Activated T-helper 9 cell treated with anti-CD3 and anti-CD28 coated beads, Interleukin-2, amount 50 U/mL, for 16 hours (primary cell): ENCODE results near the gene DMD.
"Not testable (repeated sequence)": the region's sequence is repeated elsewhere in the genome, so short reads cannot be mapped to it uniquely, and the experiment has no call there.

Experiments
- DNase-seq: peaks from one replicate; pipeline ENCODE4 v3.0.0-alpha.2; 2020; ENCODE audit warnings: low read depth

DMD gene

DNA sequence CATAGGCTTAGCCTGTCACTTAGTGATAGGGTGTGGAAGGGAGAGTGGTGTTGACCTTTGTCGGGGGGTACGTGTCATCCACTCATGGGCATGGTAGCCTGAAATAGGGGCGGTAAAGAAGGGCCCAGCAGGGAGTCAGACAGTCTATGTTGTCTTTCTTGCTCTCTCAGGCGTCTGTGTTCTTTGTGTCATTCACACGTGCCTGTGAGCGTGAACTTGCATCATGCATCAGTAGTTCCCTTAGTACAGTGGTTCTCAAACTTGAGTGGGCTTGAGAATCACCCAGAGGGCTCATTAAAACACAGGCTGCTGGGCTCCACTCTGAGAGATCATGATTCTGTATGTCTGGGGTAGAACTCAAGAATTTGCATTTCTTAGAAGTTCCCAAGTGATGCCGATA is 1688.6 kb downstream of the DMD start:
- DNase-seq, result no peak

DNA sequence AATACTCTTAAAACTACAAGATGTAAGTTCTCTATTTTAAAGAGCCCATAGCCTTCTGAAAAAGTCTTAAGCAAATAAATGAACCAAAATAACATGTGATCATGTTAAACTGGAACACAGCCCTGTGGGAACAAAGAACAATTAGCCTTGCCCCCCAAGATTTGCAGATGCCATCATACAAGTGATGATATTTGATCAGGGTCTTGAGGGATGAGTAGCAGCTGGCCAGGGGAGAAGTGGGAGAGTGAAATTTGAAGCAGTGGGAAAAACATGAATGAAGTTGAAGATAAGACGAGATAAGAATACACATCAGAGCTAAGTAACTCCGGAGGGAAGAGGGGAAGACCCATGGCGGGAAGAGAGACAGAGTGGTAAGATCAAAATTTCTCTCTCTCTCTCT is 1689.4 kb downstream of the DMD start:
- DNase-seq, result no peak

DNA sequence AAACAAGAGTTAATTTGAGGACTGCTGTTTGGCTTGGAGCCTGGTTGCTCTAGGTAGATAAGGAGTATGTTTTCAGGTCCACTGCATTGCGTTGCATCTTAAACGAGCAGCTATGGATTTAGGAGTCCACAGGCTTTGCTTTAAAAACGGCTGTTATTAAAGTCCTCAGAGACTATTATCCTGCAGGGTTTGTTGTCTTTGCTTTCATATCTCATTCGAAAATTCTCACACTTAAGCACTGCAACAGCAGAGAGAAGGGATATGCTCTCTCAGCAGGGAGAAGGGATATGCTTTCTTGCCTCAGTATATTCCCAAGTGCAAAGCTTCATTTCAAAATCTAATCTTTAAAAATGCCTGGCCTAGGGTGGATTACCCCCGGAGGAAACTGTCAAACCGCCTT is 1694.8 kb downstream of the DMD start:
- no peak for DNase-seq

DNA sequence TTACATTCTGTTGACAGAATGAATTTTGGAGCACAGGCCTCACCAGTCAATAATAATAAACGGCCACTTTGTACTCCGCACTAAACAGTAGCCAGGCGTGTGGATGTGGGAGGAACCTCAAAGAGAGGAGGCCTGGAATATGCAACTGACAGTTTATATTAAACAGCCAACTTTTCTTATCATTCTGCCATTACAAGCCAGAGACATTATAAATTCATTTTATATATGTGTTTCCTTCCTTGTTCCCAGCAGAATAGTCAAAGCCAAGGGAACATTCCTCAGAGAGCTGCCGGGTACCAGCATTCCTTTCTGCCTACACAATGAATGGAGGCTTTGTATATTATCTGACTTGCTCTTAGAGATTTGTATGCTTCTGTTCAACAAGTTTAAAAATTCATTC is 1703.0 kb downstream of the DMD start:
- DNase-seq, result no peak

DNA sequence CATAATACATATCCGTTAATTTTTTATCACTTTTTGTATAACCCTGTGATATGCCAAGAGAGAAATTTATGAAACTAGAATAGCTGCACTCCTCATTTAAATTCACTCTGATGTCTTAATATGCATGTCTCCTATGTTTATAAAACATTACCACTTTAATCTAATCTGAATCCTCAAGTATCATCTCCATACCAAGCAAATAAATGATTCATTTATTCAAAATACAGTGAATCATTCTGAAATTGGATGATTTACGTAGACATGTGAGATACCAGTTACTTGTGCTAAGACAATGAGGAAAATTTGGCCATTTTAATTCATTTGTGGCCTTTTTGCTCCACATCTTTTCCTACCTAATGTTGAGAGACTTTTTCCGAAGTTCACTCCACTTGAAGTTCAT is 1704.4 kb downstream of the DMD start:
- DNase-seq, result no peak

DNA sequence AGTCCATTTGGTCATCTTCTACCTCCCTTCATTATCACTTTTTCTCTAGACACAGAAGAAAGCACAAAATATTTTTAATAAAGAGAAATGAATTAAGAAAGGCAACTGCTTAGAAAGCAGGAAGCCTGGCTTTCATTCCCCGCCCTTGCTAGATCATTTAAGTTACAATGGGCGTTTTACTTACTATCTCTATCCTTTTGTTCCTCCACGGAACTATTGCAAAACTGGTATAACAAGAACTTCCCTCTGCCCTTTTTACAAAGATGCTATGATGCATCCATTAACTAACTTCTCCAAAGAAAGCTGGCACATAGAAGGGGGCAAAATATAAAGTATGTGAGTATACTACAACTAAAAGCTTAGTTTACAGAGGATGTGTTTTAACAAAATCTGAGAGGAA is 1705.0 kb downstream of the DMD start:
- no peak for DNase-seq

DNA sequence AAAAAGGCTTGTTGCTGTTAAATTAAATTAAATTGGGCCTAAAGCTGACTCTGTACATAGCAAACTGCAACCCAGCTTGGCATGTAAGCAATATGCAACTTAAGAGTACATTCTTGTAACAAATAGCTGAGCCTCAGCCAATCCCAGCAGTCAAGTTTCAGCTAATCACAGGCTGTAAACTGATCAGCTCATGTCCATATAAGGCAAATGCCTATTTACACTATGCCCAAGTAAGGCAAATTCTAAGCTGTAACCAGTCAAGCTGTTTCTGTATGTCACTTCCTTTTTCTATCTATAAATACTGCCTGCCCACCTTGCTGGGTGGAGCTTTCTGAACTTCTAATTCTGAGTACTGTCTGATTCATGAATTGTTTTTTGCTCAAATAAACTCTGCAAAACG is 1710.4 kb downstream of the DMD start:
- no peak for DNase-seq

DNA sequence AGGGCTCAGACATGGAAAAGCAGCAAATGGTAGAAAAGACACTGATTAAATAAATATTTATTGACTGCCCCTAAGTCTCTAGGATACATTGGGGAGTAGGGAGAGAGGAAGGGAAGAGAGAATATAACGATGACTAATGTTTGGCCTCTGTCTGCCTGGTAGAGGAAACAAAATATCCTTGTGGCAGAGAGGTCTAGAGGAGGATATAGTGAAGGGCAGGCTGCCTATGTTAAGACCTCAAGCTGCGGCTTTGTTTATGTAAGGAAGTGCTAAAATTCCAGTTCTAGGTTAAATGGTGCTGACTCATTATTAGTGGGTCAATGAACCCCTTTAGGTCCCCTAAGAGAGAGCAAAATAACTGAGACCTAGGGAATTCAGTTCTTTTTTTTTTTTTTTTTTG is 1712.2 kb downstream of the DMD start:
- no peak for DNase-seq

DNA sequence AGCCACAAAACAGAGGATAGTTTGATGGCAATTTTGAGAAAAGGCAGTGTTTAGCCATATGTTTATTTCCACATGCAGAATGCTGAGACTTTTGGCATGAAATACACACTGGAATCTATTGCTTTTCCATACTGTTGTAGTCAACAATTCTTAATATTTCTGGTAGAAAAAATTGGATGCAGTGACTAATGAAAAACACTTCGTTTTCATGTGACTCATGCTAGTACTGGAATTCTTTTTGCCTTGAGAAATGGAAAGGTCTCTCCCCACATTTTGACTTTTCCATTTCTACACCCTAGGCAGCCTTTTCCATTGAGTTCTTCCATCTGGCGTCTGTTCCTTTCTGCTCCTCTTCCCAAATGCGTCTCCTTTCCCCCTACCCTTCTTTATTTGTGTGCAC is 1714.3 kb downstream of the DMD start:
- no peak for DNase-seq

DNA sequence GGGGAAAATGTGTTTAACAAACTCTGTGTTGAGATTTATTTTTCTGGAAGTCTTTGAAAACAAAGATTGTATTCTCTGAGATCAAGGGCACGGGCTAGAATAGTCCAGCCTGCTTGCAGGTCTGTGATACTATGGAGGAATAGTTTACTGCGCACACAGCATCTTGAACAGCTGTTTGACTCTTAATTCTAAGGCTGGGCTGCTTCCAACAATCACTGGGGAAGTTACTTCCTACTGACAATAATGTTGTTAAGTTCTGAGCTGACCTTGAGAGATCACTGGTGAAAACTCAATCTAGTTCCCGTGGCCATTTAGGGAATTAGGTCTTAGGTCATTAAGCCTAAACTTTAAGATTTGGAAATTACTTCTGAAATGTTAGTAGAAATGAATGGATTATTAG is 1723.4 kb downstream of the DMD start:
- no peak for DNase-seq

DNA sequence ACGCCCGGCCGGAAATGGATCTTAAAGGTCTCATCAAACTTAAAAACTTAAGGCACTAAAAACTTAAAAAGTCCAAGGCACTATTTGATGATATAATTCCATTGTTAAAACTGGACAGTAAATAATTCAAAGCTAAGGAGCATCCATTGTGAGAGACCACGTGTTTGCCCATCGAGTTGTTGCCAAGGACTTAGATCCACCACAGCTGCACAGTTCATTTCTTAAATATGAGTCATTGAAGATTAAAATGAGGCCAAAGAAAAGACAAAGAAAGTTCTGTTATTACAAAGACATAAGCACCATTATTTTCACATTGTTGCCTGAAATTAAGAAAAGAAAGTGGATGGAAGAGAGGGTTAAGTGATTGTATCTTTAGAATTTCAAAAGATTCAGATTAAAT is 1728.0 kb downstream of the DMD start:
- DNase-seq, result no peak

DNA sequence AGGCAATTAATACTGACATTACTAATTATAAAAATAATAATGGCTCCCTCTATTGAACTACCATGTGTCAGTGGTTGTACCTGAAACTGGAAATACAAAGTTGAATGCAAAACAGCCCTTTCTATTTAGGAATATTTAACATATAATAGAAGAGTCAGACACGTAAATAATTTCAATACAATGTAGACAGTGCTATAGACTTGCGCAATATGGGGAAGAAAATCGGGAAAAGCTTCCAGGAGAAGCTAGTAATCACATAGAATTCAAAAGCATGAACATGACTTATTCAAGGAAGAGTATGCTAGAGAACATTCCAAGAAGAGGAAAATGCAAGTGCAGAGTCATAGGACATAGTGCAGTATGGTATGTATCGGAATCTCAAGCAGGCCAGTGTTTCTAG is 1730.7 kb downstream of the DMD start:
- DNase-seq, result no peak

DNA sequence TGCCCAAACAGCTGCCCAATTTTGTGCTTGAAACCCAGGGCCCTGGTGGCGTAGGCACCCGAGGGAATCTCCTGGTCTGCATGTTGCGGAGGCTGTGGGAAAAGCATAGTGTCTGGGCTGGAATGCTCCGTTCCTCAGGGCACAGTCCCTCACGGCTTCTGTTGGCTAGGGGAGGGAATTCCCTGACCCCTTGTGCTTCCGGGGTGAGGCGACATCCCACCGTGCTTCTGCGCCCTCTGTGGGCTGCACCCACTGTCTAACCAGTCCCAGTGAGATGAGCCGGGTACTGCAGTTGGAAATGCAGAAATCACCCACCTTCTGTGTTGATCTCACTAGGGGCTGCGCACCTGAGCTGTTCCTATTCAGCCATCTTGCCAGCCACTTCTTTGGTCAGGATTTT is 1740.1 kb downstream of the DMD start:
- no peak for DNase-seq

DNA sequence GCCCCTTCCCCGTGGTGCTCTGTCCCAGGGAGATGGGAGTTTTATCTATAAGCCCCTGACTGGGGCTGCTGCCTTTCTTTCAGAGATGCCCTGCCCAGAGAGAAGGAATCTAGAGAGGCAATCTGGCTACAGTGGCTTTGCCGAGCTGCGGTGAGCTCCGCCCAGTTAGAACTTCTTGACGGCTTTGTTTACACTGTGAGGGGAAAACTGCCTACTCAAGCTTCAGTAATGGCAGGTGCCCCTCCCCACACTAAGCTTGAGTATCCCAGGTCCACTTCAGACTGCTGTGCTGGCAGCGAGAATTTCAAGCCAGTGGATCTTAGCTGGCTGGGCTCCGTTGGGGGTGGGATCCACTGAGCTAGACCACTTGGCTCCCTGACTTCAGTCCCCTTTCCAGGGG is 1740.6 kb downstream of the DMD start:
- DNase-seq, result not testable (repeated sequence)

DNA sequence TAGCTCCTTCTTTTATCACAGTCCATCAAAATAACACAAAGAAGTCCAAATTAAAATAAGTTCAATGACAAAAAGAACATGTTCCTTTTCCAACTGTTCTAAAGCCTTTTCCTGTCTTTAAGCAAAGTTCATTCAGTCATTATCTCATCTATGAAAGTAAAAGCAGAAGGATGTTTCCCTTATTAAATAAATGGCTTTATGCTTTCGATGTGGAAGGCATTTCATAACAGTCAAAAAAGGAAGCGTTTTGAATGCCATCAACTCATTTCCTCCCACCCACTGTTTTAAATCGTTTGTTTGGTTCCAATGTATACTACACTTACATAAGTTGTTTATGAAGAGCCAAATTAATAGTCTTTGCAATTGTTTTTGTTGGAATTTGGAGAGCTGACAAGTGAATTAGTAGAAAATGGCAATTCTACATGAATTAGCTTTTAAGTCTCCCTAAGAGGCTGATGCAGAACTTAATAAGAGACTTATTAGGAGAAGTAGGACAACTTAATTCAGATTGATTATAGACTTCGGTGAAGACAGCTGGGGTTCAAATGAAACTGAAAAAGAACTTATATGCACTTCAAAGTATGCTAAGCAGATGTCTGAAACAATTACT is 1746.9 kb downstream of the DMD start:
- no peak for DNase-seq

DNA sequence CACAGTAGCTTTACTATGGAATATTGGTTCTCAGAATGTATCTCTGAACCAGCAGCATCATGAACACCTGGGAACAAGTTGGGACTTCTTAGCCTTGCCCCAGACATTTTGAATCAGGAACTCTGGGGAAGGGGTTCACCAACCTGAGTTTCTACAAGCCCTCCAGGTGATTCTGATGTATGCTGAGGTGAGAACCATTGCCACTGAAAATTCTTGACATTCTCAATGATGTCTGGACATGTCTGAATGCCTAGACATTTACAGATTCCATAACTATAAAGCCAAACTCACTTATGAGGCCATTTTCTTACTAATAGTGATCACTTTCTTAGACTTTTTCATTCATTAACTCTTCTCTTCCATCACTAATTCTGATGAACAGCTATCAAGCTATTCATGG is 1750.1 kb downstream of the DMD start:
- no peak for DNase-seq

DNA sequence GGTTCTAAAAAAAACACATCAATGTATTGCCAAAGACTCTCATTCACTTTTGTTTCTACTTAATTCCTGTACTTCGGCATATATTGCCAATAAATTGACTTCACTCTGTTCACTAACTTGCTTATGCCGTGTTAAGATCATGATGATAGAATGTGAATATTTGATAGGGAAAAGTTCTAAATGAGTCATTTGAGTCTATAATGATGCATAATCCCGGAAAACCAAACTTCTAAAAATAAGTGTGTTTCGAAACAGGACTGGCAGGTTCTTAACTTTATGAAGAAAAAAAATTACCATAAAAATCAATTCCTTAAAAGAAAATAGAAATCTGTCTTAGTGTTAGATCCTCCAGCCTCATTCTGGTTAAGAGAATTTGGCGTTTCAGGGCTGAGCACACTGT is 1752.0 kb downstream of the DMD start:
- no peak for DNase-seq

DNA sequence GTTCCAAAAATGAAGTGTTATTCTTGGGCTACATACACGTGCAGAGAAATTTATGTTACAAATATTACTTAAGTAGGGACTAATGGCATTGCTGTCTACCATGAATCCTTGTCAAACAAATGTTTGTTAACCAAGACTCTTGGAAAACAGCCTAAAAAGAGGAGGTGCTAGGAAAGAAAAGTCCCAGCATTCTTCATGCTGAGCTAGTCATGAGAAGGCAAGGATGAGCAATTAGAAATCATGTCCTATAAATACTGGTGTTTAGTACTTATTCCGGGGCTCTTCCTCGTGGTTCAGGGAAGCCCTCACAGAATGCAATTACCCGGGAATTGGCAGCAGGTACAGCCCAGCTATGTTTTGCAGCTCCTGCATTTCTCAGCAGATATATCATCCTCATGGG is 1761.4 kb downstream of the DMD start:
- no peak for DNase-seq

DNA sequence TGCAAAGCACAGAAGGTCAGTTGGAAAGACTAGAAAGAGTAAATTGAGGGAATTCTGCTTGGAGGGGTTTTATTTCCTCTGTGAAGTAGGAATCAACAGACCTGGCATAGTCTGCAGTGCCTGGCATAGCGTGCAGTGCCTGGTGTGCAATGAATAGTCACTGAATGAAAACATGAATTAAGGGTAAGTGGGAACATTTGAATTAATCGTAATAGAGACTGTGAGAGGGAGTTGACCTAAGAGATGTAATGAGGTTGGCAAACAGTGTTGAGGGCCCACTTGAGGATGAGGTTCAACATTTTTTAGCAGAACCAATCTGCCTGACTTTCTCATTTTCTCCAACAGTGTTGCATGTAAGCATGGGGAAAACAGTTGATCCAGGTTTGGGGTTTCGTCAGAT is 1762.3 kb downstream of the DMD start:
- no peak for DNase-seq

DNA sequence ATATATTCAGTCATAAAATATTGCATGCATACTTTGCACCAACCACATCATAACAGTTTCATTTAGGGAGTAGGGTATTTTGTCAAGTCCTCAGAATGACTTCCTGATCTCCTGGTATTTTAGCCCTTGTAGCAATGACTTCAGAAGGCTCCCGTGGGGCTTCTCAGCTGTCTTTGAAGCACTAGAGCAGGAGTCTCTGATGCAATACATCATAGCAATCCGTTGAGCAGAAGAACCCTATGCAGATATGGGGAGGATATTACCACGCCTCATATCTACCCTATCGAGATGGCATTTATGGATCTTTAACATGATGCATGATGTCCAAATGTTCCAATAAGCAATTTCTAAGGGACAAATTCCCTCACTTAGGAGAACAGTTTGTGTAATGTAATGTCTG is 1765.8 kb downstream of the DMD start:
- DNase-seq, result no peak

DNA sequence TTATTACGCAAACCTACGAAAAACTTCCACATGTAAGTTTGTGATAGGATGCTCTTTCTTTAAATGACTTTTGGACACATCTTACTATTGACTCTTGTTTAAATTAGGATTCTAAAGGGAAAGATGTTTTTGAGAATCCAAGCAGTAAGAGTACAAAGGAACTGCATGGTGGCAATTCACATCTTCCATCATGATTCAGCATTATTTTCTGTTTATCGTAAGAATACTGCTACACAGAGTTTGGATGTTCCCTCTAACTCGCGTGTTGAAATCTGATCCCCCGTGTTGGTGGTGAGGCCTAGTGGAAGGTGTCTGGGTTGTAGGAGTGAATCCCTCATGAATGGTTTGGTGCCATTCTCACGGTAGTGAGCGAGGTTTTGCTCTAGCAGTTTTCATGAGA is 1767.7 kb downstream of the DMD start:
- no peak for DNase-seq

DNA sequence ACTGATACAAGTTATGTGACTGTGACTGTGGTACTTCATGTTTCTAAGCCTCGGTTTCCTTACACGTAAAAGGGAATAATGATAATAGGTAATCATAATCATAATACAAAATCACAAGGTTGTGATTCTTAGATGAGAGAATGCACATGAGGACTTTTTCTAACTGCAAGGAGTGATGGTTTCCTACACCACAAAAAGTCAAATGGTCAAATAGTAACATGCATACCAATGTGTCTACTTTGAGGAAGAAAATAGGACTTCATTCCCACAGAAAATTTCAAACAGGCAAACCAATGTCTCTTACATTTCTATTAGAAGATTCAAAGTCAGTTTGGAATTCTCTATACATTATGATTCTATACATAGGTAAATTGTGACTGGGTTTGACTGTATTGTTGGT is 1770.8 kb downstream of the DMD start:
- DNase-seq, result no peak

DNA sequence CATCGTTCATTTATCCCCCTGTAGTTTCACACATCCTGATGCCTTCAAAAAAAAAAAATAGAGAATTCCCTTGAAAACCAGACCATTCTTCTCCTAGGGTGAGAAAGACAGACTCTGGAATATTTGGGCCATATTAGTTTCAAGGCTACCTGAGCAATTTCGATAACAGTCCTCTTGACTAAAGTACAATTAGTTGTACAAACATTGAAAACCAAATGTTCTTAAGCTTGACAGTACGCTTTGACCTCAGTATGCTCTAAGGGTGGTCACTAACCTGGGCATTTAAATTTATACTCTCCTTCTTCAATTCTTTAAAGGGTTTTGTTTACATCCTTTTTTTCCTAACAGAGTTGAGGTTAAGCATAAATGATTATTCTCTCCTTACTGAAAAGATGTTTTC is 1774.9 kb downstream of the DMD start:
- DNase-seq, result no peak

DNA sequence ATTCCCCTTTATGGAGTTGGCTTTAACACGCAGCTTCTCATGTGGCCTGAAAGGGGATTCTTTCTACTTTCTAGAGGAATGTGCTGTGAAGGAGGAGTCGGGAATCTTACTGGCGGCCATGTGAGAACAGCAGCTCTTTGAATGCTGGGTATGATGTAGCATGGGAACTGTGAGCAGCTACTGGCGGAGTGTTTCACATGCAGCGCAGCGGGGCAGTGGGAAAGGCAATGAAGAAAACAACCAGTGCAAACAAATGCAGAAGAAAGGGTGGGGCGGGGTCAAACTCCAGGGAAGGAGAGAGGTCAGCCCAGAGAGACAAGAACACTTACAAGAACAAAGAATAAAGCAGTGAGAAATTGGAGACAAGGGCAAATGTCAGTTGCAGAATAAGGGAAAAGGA is 1775.8 kb downstream of the DMD start:
- no peak for DNase-seq

DNA sequence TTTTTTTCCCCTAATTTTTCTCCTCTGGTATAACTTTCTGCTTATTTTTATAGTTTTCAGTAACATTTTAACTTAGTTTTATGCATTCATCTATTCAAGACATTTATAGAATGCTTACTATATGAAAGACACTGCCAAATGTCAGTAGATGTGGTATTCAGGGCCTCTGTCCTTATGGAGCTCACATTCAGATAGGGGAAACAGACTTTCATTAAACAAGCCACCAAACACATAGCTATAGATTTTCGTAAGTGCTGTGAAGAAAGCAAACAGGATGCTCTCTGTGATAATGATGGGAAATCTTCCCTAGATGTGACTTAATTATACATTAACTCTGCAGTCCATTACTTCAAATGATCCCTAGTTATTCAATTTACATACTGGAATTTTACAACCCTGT is 1777.5 kb downstream of the DMD start:
- no peak for DNase-seq
